ENCODE data around the gene FSIP1.

DNA sequence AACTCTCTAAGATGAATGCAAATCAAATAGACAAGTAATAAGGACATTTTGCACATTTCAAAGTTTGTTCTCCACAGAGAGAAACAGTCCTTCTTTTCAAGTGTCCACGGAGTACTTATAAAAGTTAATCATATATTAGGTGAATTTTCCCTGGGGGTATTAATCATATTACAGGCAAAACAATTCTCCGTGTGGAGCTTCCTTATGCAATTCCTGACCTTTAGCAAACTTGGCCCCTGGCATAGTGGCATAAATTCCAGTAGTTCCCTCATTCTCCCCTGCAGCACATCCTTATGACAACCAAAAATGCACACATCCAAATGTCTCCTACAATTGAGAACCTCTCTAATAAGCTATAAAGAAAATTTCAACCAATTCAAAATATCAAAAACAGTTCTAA, 34.4 kb downstream of the FSIP1 start:
- TF ChIP-seq POLR2AphosphoS5 (IDR thresholded peaks at IDR 0.05; ENCODE audit: low read depth, low read length) (no peak), TAF1 (IDR thresholded peaks at IDR 0.05; ENCODE audit: low read depth, low read length) (no peak), POLR2A (IDR thresholded peaks at IDR 0.05; ENCODE audit: low read depth, low read length) (no peak)
